Common myeloid progenitor, CD34-positive (primary cell): Measurements from ENCODE around the gene DPF3.
A peak's percentile ranks its signal among the peaks of the same experiment; 100 is the strongest.

Experiments
- CTCF ChIA-PET: fragments of 350-600 bp; sonication (Branson Sonifier 250); formaldehyde crosslinking; loops from one replicate; lab custom pipeline; 2021; ENCODE audit warnings: antibody characterized with exemption; lab: Charles Lee
- POLR2A ChIA-PET: fragments of 350-600 bp; sonication (Branson Sonifier 250); formaldehyde crosslinking; loops from one replicate; lab custom pipeline; 2021; ENCODE audit warnings: antibody characterized with exemption; lab: Charles Lee
- DNase-seq, 3 donors: peaks; one replicate each; pipeline versions ENCODE4 v3.0.0 to v3.0.0-alpha.2; 2013
- H3K27ac ChIP-seq, 2 experiments: 1 replicate in 1 of 2; 2 replicates in 1 of 2; pipeline ENCODE4 v1.7.0; 2013; ENCODE audit warnings: inconsistent platforms in 2 of 2, low read length in 2 of 2, mild to moderate bottlenecking in 2 of 2, low read depth in 1 of 2, moderate library complexity in 1 of 2; ENCODE audit not compliant: severe bottlenecking in 2 of 2, insufficient read depth in 1 of 2, poor library complexity in 1 of 2
- H3K27me3 ChIP-seq, 5 experiments: replicated peaks in 2 of 5; 1 replicate in 3 of 5; 2 replicates in 2 of 5; pipeline versions ENCODE4 v1.6.1 to v1.7.0; 2013; ENCODE audit warnings: low read length in 4 of 5, mild to moderate bottlenecking in 2 of 5, moderate library complexity in 2 of 5, inconsistent platforms in 1 of 5; ENCODE audit not compliant: insufficient read depth in 5 of 5, control insufficient read depth in 4 of 5
- H3K36me3 ChIP-seq, 4 experiments: 1 replicate in 2 of 4; 2 replicates in 2 of 4; pipeline versions ENCODE4 v1.6.1 to v1.7.0; 2013; ENCODE audit warnings: low read length in 3 of 4, control low read depth in 1 of 4, mild to moderate bottlenecking in 1 of 4; ENCODE audit not compliant: control insufficient read depth in 4 of 4, insufficient read depth in 4 of 4
- H3K4me1 ChIP-seq, 4 experiments: 1 replicate in 3 of 4; 2 replicates in 1 of 4; pipeline versions ENCODE4 v1.6.1 to v1.7.1; 2013; ENCODE audit warnings: low read length in 3 of 4, mild to moderate bottlenecking in 3 of 4, control low read depth in 1 of 4, inconsistent platforms in 1 of 4, moderate library complexity in 1 of 4; ENCODE audit not compliant: control insufficient read depth in 4 of 4, insufficient read depth in 4 of 4; ENCODE audit errors: control extremely low read depth in 1 of 4
- H3K4me3 ChIP-seq, 7 experiments: 1 replicate in 4 of 7; 2 replicates in 3 of 7; pipeline versions ENCODE4 v1.5.1 to v1.7.0; 2013; ENCODE audit warnings: mild to moderate bottlenecking in 7 of 7, low read length in 6 of 7, moderate library complexity in 6 of 7, inconsistent platforms in 2 of 7, low read depth in 2 of 7, control low read depth in 1 of 7; ENCODE audit not compliant: insufficient read depth in 4 of 7, control insufficient read depth in 1 of 7; ENCODE audit errors: extremely low read depth in 1 of 7
- H3K9me3 ChIP-seq, 5 experiments: 1 replicate in 4 of 5; 2 replicates in 1 of 5; pipeline versions ENCODE4 v1.6.1 to v1.7.1; 2013; ENCODE audit warnings: low read length in 4 of 5, mild to moderate bottlenecking in 2 of 5, inconsistent platforms in 1 of 5, low read depth in 1 of 5, moderate library complexity in 1 of 5; ENCODE audit not compliant: control insufficient read depth in 4 of 5, insufficient read depth in 2 of 5; ENCODE audit errors: control extremely low read depth in 1 of 5
- WGBS: methylation state at CpG from one replicate; pipeline ENCODE4 v1.1.5; 2013; ENCODE audit not compliant: insufficient coverage; 5-methylcytosine and 5-hydroxymethylcytosine counted together

Gene DPF3

DNA sequence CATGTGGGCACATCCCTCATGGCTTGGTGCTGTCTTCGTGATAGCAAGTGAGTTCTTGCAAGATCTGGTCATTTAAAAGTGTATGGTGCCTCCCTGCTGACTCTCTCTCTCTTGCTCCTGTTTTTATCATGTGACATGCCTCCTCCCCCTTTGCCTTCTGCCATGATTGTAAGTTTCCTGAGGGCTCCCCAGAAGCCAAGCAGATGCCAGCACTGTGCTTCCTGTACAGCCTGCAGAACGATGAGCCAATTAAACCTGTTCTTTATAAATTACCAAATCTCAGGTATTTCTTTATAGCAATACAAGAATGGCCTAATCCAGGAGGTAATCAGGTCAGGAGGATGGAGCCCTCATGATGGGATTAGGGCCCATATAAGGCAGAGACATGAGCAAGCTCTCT, 116.3 kb downstream of the DPF3 start:
- POLR2A ChIA-PET = no interaction called here
- DNase-seq = no peak
- Histone ChIP-seq H3K4me3 (no peak overlapping the region), H3K9me3 (peaks cover 0 to 7% (median 4%) of the 10 kb centered on the region in 5 experiments), H3K36me3 (no peaks in the 10 kb centered on the region), H3K4me1 (peaks cover 0 to 14% (median 8%) of the 10 kb centered on the region in 4 experiments), H3K27me3 (peaks cover 0 to 5% (median 0%) of the 10 kb centered on the region in 5 experiments), H3K27ac (no peak overlapping the region)
- WGBS = 100% methylated on average over 1 of the region's 2 CpGs
- CTCF ChIA-PET = interaction anchor here (1.6 kb wide), 1 partner anchor 21 kb away, joined by 4 read pairs; no protein-coding TSS in a partner anchor

DNA sequence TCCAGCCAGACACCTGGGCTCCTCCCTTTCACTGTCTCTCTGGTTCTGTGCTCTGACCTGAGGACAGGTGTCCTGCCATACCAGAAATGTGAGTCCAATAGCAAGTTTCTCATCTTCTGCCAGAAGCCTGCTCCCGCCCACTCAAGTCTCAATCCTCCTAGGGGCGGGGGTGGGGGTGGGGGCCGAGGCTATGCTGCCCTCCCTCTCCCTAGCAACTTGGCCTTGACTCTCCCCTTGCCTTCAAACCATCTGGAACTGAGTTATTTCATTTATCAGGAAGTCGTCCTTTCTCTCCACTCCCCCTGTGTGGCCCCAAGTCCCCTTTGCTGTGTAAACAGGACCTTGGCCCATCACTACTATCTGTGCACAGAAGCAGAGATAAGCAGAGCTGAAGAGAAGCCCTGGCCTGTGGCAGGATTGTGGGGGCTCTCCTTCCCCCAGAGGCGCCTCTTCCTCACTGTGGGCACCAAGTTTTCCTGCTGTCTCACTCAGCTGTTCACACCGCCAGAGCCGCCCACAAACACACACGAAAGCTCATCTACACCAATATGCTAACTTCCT, 117.1 kb downstream of the DPF3 start:
- WGBS = 26% methylated on average over 7 of the region's 8 CpGs
- POLR2A ChIA-PET = no interaction called here
- H3K36me3 ChIP-seq = no peaks in the 10 kb centered on the region

DNA sequence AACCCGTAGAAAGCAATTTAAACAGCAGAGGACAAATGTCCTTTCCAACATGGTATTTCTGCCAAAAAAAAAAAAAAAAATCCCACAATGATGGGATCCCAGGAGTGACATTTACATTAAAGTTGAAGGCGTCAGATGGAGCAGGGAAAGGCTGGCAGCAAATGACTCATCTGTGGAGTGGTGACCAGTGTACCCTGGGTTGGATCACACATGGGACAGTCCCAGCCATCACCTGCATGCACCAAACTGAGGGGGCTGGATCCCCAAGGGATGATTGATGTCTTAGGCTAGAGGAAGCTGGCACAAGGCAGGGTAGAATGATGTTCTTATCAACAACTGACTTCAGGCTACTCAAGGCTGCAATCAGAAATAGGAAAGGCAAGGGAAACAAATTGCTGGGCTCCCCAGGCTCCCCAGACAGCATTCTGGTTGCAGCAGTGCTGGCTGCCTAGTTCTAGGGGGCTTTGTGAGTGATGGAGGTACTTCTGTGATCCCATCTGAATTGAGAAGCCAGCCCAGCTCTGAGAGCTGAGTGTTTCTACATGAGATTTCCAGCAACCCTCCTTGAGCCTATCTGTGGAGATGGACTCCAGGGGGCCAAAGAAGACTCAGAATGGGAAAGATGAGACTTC, 117.9 kb downstream of the DPF3 start:
- Histone ChIP-seq H3K36me3 (no peaks in the 10 kb centered on the region), H3K27me3 (peaks cover 0 to 6% (median 0%) of the 10 kb centered on the region in 5 experiments), H3K27ac (no peak overlapping the region), H3K9me3 (peaks cover 0 to 8% (median 6%) of the 10 kb centered on the region in 5 experiments), H3K4me3 (no peak overlapping the region), H3K4me1 (peaks cover 0 to 14% (median 8%) of the 10 kb centered on the region in 4 experiments)
- ChIA-PET CTCF (no interaction called here), POLR2A (no interaction called here)
- 90% methylated on average over 2 of the region's 2 CpGs for WGBS
- DNase-seq = no peak

More for the DNA sequence above, 117.1 kb downstream of the DPF3 start:
- DNase-seq = peak; percentile 8 to 63 (median 50)
- peaks cover 0 to 14% (median 8%) of the 10 kb centered on the region in 4 experiments for H3K4me1 ChIP-seq
- H3K27me3 ChIP-seq = peaks cover 0 to 3% (median 0%) of the 10 kb centered on the region in 5 experiments
- no peak overlapping the region for H3K4me3 ChIP-seq
- peaks cover 0 to 7% (median 6%) of the 10 kb centered on the region in 5 experiments for H3K9me3 ChIP-seq
- CTCF ChIA-PET = no interaction called here
- H3K27ac ChIP-seq = no peak overlapping the region

DNA sequence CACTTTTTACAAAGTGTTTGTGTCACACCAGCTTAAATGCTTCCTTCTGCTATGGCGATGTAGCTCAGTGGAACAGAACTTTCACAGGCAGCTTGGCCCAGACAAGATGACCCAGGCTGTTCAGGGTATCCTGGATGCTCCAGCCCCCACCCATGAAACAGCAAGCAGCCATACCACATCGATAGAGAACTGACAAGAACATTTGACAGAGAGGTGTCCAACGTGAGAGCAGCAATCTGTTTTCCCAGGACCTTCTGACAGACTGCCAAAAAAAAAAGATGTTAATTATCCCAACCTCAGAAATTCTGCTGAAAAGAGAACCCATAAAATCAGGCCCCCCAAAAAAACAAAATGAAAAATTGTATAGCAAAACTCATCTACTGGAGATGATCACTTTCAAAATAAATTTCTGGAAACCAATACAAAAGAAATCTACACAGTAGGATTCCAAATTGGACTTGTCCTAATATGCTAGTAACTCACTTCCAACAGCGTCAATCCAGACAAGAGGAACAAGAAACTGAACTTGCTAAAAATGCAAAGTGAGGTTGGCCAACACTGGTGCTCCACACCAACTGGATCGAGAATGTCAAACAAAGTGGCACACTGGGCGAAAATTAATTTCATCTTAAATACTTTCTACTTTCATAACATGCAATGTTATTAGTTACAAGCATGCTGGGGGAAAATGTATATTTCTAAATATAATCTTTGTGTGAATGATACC, 118.8 kb downstream of the DPF3 start:
- peaks cover 0 to 4% (median 0%) of the 10 kb centered on the region in 5 experiments for H3K27me3 ChIP-seq
- WGBS = 92% methylated on average over 3 of the region's 6 CpGs
- peaks cover 0 to 8% (median 6%) of the 10 kb centered on the region in 5 experiments for H3K9me3 ChIP-seq
- ChIA-PET POLR2A (no interaction called here), CTCF (no interaction called here)
- no peak overlapping the region for H3K27ac ChIP-seq
- H3K4me3 ChIP-seq = no peak overlapping the region
- peaks cover 0 to 14% (median 8%) of the 10 kb centered on the region in 4 experiments for H3K4me1 ChIP-seq
- H3K36me3 ChIP-seq = no peaks in the 10 kb centered on the region
- no peak for DNase-seq

DNA sequence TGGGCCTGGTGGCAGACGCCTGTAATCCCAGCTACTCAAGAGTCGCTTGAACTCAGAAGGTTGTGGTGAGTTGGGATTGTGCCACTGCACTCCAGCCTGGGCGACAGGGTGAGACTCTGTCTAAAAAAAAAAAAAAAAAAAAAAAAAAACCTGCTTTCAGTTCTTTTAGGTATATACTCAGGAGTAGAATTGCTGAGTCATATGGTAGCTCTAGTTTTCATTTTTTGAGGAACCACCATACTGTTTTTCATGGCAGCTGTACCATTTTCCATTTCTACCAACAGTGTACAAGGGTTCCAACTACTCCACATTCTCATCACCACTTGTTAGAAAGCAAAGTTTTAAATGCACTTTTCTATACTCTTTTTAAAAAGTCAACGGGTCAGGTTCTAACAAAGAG, 119.8 kb downstream of the DPF3 start:
- ChIA-PET CTCF (no interaction called here), POLR2A (interaction anchor here (0.7 kb wide), 1 partner anchor 225 kb away, joined by 6 read pairs; no protein-coding TSS in a partner anchor)

DNA sequence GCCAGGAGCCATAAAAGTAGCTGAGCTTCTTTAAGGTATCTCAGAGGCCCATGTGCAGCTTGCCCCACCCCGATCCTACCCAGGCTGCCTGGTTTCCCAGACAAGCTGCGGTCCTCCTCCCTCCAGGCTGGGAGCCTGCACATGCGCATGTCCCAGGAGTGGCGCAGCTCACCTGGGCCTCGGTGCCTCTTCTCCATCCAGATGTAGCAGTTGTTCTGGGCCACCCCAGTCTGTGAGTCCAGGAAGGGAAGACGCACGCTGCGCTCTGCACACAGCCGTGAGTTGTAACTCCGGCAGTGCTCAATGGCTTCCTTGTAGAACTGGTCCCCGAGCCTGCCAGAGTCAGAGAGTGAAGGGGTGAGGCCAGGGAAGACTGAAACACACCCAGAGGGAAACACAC, 122.3 kb downstream of the DPF3 start:
- peaks cover 0 to 10% (median 4%) of the 10 kb centered on the region in 4 experiments for H3K4me1 ChIP-seq
- WGBS = 100% methylated on average over 11 of the region's 11 CpGs

More for the DNA sequence above, 119.8 kb downstream of the DPF3 start:
- peaks cover 0 to 8% (median 6%) of the 10 kb centered on the region in 5 experiments for H3K9me3 ChIP-seq
- H3K27me3 ChIP-seq = peaks cover 0 to 4% (median 0%) of the 10 kb centered on the region in 5 experiments
- H3K4me1 ChIP-seq = peaks cover 0 to 14% (median 8%) of the 10 kb centered on the region in 4 experiments
- H3K4me3 ChIP-seq = no peak overlapping the region
- H3K27ac ChIP-seq = no peak overlapping the region
- H3K36me3 ChIP-seq = no peaks in the 10 kb centered on the region
- WGBS = 94% methylated on average over 3 of the region's 4 CpGs
- peak in 2 of 3 donors; percentile 15 to 24 for DNase-seq

More for the DNA sequence above, 122.3 kb downstream of the DPF3 start:
- DNase-seq = no peak
- Histone ChIP-seq H3K9me3 (peaks cover 0 to 11% (median 2%) of the 10 kb centered on the region in 5 experiments), H3K27me3 (peaks cover 0 to 4% (median 0%) of the 10 kb centered on the region in 5 experiments), H3K36me3 (no peaks in the 10 kb centered on the region), H3K27ac (no peak overlapping the region), H3K4me3 (no peak overlapping the region)
- CTCF ChIA-PET = no interaction called here
- POLR2A ChIA-PET = no interaction called here
